Activated gamma-delta T cell (primary cell): ENCODE measurements around the gene SYT9.
"Not testable (repeated sequence)": the region's sequence is repeated elsewhere in the genome, so short reads cannot be mapped to it uniquely, and the experiment has no call there.

Source experiments
- DNase-seq: peaks from one replicate; lab custom pipeline; 2025; lab: John Stamatoyannopoulos, UW

SYT9 gene

DNA sequence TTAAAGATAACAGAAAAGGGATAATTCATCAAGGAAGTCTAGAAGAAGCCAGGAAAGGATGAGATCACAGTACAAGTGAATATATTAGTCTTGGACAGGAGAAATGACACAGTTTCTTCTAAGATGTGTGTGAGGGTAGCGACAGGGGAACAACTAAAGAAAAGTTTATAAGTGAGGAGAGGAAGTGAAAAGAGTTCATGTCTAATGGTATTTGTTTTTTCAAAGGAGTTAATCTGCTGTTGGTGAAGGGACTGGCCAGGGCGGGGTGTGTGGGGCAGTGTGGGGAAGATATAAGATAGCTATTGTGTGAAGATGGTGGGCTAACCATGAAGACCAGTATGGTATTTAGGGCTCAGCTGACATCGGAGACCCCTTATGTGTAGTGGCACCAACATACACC is 254.5 kb downstream of the SYT9 start:
- DNase-seq, result no peak

DNA sequence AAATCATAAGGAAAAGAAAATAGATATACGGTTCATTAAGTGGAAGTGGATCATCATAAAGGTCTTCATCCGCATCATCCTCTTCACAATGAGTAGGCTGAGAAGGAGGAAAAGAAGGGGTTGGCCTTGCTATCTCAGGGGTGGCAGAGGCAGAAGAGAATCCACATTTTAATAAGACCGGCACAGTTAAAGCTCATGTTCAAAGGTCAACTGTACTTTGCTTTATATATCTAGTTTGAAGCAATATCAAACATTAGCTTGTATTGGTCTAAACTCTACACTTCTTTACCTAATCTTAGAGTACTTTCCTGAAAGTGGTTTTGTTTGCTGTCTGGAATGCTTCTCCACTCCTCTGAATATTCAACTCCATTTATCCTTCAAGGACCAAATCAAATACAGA is 256.4 kb downstream of the SYT9 start:
- DNase-seq, result no peak

DNA sequence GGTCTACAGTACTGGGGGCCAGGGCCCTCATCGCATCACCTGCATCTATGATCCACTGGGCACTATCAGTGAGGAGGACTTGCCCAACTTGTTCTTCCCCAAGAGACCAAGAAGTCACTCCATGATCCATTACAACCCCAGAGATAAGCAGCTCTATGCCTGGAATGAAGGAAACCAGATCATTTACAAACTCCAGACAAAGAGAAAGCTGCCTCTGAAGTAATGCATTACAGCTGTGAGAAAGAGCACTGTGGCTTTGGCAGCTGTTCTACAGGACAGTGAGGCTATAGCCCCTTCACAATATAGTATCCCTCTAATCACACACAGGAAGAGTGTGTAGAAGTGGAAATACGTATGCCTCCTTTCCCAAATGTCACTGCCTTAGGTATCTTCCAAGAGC is 258.3 kb downstream of the SYT9 start:
- DNase-seq, result no peak

DNA sequence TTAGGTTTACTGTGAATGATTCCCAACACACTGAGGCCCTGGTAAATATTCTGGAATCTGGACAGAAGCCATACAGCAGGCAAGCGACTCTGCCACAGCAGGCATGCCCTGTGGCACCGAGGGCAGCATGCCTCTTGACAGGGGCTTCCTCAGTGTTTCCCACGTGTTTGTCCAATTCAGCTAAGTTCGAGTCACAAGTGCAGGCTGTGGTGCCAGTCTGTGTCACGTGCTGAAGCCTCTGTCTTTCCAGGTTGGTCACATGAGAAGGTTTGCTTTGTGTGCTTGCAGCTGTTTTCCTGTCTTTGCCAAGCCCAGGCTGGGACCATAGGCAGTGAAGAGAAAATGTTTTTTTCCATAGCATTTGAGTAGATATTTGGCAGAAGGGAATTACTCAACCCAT is 259.7 kb downstream of the SYT9 start:
- no peak for DNase-seq

DNA sequence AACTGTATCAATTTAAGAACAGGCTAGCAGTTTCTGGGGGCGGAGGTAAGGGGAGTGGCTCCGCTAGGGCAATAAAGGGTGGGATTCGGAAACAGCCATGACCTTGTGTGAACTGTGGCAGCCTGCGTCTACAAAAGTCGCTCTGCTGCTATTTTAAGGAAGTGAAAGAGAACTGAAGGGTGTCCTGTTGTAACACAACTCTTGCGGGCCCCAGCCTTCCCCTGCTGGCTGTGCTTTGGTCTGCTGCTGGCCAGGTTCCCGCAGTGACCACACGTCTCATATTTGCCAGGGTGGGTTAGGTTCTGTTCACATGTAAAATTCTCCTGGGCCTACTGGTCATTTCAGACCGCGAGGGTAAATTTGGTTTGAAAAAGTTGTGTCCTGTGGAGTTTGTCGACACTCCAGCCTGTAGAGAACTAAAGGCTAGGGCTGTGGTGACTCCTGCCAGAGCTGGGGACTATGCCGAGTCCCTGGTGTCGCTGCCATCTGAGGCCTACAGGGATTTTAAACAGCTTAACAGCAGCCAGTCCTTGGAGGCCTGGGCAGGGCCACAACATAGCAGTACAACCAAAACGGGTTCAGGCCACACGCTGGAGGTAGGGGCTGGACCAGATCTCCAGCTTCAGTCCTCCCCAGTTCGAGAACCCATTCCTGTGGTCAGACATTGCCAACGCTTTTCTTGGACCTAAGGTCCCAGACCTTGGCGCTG is 261.0 kb downstream of the SYT9 start:
- DNase-seq, result no peak

DNA sequence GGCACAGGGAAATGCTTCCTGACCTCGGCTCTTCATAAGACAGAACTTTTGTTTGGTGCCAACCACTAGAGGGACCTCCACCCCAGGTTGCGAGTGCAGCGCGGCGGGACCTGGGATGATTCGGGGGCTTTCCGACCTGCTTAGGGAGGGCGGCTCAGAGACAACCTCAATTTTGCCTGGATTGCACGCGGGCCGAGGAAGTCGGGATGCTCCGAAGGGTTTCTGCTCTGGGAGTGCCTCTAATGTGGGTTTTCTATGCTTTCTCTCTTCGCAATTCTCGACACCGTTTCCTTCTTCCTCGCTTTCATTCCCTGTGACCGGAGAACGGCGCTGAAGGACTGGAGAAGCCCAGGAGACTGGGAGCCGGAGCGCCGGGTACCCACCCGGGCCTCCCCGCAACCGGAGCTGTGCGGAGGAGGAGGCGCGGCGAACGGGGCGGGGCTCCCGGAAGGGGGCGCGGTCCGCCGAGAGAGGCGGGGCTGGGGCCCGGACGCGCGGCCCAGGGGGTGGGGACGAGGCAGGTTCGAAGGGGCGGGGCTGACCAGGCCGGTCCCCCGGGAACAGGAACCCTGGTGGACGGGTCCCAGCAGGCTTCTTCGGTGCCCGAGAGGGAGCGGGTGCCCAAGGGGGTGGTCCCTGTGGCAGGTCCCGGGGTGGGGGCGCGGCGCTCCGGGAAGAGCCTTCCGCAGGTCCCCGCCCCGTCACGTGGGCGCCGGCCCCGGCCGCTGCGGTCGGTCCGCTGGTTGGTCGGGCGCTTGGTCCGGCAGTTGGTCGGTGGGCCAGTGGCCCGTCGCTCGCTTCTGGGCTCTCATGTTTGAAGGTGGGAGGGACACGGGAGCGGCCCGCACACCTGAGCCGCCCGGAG is 261.8 kb downstream of the SYT9 start, which contains the start of gene PPFIBP2:
TSS of gene PPFIBP2 (plus strand) at position 766 of the 865 bp plus-strand sequence. CDS start 35,477 bp downstream, outside the sequence.
- peak; percentile 65 for DNase-seq

DNA sequence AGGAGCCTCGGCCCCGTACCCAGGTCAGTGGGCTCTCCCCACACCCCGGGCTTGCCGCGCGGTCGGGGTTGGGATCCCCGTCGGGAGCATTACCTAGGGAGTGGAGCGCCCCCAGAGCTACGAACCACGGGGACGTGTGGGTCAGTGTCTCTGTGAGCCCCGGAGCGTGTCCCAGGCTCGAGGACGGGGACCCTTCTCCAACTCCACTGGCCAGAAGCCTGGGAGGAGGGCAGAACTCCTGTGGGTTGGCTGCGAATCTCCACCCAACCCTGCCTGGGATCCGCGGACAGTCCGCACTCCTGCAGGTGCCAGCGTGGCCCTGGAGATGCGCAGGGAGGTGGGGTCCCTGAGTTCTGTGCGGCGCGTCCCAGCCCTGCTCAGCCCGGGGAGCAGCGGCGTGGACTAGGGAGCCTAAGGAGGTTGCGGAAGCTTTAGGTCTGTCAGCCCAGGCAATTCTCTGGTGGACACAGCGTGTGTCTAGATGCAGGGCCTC is 262.4 kb downstream of the SYT9 start:
- no peak for DNase-seq

DNA sequence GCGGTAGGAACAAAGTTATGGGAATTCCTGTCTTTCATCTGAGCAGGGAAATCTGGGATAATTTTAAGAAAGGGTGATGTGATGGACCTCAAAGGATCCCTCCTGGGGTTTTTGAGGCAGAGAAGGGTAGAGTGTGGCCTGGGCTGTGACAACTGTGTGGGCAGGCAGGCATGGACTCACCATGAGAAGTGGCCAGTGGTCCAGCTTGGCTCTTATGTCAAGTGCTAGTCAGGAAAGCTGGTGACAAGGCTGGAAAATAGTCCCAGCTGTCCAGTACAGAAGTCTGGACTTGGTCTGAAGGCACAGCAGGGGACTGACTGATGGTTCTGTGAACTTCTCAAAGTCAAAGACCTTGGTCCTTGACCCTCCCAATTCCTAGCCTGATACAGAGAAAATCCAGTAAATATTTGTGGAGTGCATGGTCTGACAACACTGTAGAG is 263.8 kb downstream of the SYT9 start:
- DNase-seq, result no peak

DNA sequence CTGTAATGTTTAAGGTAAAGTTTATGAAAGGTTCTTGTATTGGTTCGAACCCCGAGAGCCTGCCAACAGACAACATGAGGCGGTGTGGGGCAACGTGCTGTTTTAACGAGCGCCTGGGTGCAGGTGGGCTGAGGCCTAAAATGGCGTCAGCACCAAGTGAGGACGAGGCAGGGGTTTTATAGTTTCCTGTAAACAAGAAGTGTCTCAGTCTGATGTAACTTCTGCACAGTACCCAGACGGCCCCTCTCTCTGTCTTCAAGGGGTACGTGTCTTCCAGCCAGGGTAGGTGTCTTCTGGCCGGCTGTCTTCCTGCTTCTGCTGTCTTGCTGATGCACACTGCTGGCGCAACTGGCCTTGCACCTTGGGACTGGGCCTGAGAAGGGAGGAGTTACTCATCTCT is 264.8 kb downstream of the SYT9 start:
- DNase-seq, result no peak

DNA sequence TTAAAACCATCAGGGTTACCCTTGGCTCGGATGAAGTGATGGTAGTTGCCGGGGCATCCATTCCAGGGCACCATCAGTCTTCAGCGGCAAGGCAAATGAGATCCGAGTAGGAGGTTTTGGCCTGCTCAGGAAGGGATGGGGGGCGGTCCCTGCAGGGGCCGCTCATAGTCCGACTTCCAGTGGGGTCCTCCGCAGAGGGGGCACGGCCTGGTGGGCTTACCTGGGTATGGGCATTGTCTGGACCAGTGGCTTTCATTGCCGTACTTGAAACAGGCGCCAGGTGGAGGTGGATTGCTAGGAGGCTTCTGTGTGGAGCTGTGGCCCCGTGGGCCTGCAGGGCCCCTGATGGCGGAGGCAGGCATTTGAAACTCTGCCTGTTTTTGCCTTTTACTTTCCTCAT is 266.0 kb downstream of the SYT9 start:
- DNase-seq, result not testable (repeated sequence)
